TTC549 (cell line): ENCODE measurements around the gene COPG1.

ENCODE experiments used
- FAIRE-seq: peaks from 2 replicates; lab custom pipeline; 2012; peaks lifted over from hg19 to GRCh38; lab: Jason Lieb, UNC

Gene COPG1

GRCh38 chr3:129313665-129314385 lies 64.4 kb downstream of the COPG1 start:
- FAIRE-seq: no peak

- FAIRE-seq: no peak
These were observed 65.2 kb downstream of the COPG1 start for GRCh38 chr3:129314386-129315222.

- no peak for FAIRE-seq
These were observed 66.0 kb downstream of the COPG1 start for GRCh38 chr3:129315223-129315997.

- FAIRE-seq: no peak
These were observed 66.5 kb downstream of the COPG1 start for GRCh38 chr3:129315998-129316247.

GRCh38 chr3:129316248-129317013 lies 67.0 kb downstream of the COPG1 start:
- FAIRE-seq: no peak

- FAIRE-seq: no peak
These were observed 67.8 kb downstream of the COPG1 start for GRCh38 chr3:129317014-129317771.

GRCh38 chr3:129317848-129318247 lies 68.4 kb downstream of the COPG1 start:
- no peak for FAIRE-seq

GRCh38 chr3:129318921-129319320 lies 69.5 kb downstream of the COPG1 start:
- no peak for FAIRE-seq

- no peak for FAIRE-seq
These were observed 70.9 kb downstream of the COPG1 start for GRCh38 chr3:129320261-129320660.

GRCh38 chr3:129320825-129321487 lies 71.5 kb downstream of the COPG1 start:
- no peak for FAIRE-seq

- no peak for FAIRE-seq
These were observed 72.5 kb downstream of the COPG1 start for GRCh38 chr3:129321887-129322286.

- FAIRE-seq: no peak
These were observed 74.4 kb downstream of the COPG1 start for GRCh38 chr3:129323651-129324294.

GRCh38 chr3:129324855-129325254 lies 75.4 kb downstream of the COPG1 start:
- FAIRE-seq: no peak

- FAIRE-seq: no peak
These were observed 76.0 kb downstream of the COPG1 start for GRCh38 chr3:129325383-129325782.

GRCh38 chr3:129326138-129326537 lies 76.7 kb downstream of the COPG1 start:
- FAIRE-seq: no peak

GRCh38 chr3:129326595-129326994 lies 77.2 kb downstream of the COPG1 start:
- FAIRE-seq: no peak
